ENCODE data around the gene GIPR.

GIPR gene

GRCh38 chr19:45621389-45621788, 46.6 kb upstream of the GIPR start (continued):
- TF ChIP-seq ZSCAN16 (tag by site-specific recombination; IDR thresholded peaks at IDR 0.05), result no peak
- no peak for TF ChIP-seq ZNF112 (tag by site-specific recombination; IDR thresholded peaks at IDR 0.05)
- TF ChIP-seq ZNF148 (tag by site-specific recombination; IDR thresholded peaks at IDR 0.05; ENCODE audit: borderline replicate concordance), result no peak
- TF ChIP-seq ZNF350 (tag by site-specific recombination; IDR thresholded peaks at IDR 0.05), result no peak
- TF ChIP-seq ZNF341 (tag by site-specific recombination; IDR thresholded peaks at IDR 0.05; ENCODE audit: low read depth), result no peak
- no peak for TF ChIP-seq ZSCAN18 (tag by site-specific recombination; IDR thresholded peaks at IDR 0.05)

- POLR2A ChIA-PET, result no interaction called here
- no peak overlapping the region for H3K27ac ChIP-seq (ENCODE audit: extremely low read depth, low read depth, low read length)
- no peaks in the 10 kb centered on the region for H3K9me3 ChIP-seq (ENCODE audit: control insufficient read depth, insufficient read depth, low read depth, low read length)
- H3K4me3 ChIP-seq (ENCODE audit: low read depth, low read length), result no peak overlapping the region
- TF ChIP-seq ZNF596 (tag by site-specific recombination; IDR thresholded peaks at IDR 0.05) (no peak), ZNF658 (tag by site-specific recombination; IDR thresholded peaks at IDR 0.05) (no peak), PRDM1 (tag by site-specific recombination; IDR thresholded peaks at IDR 0.05) (no peak), YY1 (tag by site-specific recombination; IDR thresholded peaks at IDR 0.05) (no peak), ZFHX2 (tag by site-specific recombination; conservative IDR thresholded peaks at IDR 0.05) (peak; percentile 82), ZBTB17 (tag by site-specific recombination; IDR thresholded peaks at IDR 0.05) (peak; percentile 78), ZSCAN23 (tag by site-specific recombination; IDR thresholded peaks at IDR 0.05) (no peak), EGR2 (tag by site-specific recombination; IDR thresholded peaks at IDR 0.05; ENCODE audit: low read depth) (peak; percentile 99), ZNF280D (tag by site-specific recombination; IDR thresholded peaks at IDR 0.05) (no peak), ZNF366 (tag by site-specific recombination; conservative IDR thresholded peaks at IDR 0.05) (peak; percentile 84), ZBTB1 (tag by site-specific recombination; IDR thresholded peaks at IDR 0.05) (no peak), ZNF488 (tag by site-specific recombination; IDR thresholded peaks at IDR 0.05) (no peak)
- H3K36me3 ChIP-seq (ENCODE audit: control insufficient read depth in 2 of 2, insufficient read depth in 1 of 2, low read length in 2 of 2), result peaks cover 32 to 57% of the 10 kb centered on the region in 2 experiments; a peak in 2 of 3 replicates
- CTCF ChIA-PET, result no interaction called here
- H3K4me1 ChIP-seq (ENCODE audit: control insufficient read depth, insufficient read depth, low read length), result no peaks in the 10 kb centered on the region
Measured at GRCh38 chr19:45621976-45622503, 46.0 kb upstream of the GIPR start.
